ENCODE data around the gene PIK3C2G. TPM values are rescaled to one million over a fixed set of nuclear protein-coding genes. Genes with fewer than 3 reads are reported as not detected.
"Not testable (repeated sequence)": the region's sequence is repeated elsewhere in the genome, so short reads cannot be mapped to it uniquely, and the experiment has no call there.

Gene PIK3C2G
- total RNA-seq, 4 donors from 2014 or later: 0.30 TPM; not detected in 3

DNA sequence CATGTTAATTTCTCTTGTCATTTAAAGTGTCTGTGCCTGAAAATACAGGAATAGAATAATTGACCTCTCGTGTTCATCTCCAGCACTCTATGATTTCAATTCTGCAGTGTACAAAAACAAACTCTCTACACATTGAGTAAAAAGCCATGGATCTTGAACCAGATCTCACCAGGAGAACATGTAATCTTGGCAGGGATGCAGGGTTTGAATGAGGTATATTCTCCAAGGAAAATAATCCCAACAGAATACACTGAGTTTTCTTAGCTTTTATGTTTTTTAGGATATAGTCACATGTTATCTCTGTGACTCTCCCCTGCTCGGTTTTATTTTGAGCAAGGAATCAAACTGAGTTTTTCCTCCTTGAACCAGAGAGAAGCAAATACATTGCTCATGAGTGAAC, 224.7 kb downstream of the PIK3C2G start:
- WGBS, 2 donors: 62 to 66% methylated on average over 2 of the region's 2 CpGs
- H3K4me3 ChIP-seq: no peak overlapping the region
- TF ChIP-seq POLR2A (IDR thresholded peaks at IDR 0.05) (no peak), CTCF (IDR thresholded peaks at IDR 0.05) (no peak), EP300 (IDR thresholded peaks at IDR 0.05) (no peak)
- no peak overlapping the region for H3K27ac ChIP-seq
- no peak for DNase-seq (ENCODE audit: low spot score in 2 of 2)
- no peaks in the 10 kb centered on the region for H3K4me1 ChIP-seq
- H3K27me3 ChIP-seq: no peaks in the 10 kb centered on the region
- no peaks in the 10 kb centered on the region for H3K36me3 ChIP-seq
- no peaks in the 10 kb centered on the region for H3K9me3 ChIP-seq

DNA sequence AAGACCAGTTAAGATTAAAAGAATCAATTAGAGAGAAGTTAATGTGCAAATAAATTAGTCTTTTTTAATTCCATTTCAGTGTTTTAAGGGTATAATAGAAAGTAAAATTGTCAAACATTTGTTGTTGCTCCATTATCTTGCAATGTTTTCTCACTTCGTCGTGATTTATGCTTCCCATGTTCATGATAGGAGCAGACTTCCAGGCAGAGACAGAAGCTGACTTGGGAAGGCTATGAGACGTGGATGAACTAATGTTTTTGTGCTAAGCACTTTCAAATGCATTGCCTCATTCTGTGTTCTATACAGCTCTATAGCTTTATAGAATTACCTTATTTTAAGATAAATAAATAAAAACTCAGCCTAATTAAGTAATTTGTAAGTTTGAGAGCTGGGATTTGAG, 226.2 kb downstream of the PIK3C2G start:
- no peaks in the 10 kb centered on the region for H3K36me3 ChIP-seq
- no peaks in the 10 kb centered on the region for H3K27me3 ChIP-seq
- H3K4me3 ChIP-seq: no peak overlapping the region
- H3K4me1 ChIP-seq: no peaks in the 10 kb centered on the region
- no peaks in the 10 kb centered on the region for H3K9me3 ChIP-seq
- no peak for DNase-seq (ENCODE audit: low spot score in 2 of 2)
- H3K27ac ChIP-seq: no peak overlapping the region
- 71 to 83% methylated on average over 3 of the region's 3 CpGs for WGBS, 2 donors
- TF ChIP-seq EP300 (IDR thresholded peaks at IDR 0.05) (no peak), CTCF (IDR thresholded peaks at IDR 0.05) (no peak), POLR2A (IDR thresholded peaks at IDR 0.05) (no peak)

DNA sequence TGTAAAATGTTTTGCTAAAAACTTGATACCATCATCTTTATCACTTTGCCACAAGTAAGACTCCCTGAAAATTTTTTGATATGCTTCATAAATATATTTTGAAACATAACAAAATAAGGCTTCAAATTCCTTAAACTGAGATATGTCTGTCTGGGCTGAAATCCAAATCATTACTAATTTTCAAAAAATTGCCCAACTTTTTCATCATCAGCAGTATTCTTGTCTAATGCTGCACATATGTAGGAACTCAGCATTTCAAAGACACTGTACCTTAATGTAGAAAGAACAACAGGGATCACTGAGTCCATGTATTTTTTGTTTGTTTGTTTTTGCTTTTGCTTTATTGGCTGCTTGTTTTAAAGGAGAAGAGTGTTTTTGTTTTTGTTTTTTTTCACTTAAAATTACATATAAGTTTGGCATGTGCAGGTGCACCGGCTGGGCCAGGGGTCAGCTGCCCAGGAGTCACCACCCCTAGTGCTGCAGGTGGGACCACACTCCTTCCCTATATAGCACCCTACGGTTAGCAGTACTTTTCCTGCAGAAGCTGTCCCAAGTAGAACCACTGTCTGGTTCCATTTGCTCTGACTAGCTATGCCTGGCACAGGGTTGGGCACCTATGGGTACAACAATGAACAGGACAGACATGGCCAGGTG, 231.2 kb downstream of the PIK3C2G start:
- H3K27me3 ChIP-seq: no peaks in the 10 kb centered on the region
- H3K9me3 ChIP-seq: no peaks in the 10 kb centered on the region
- no peak overlapping the region for H3K27ac ChIP-seq
- WGBS, 2 donors: 82 to 87% methylated on average over 2 of the region's 2 CpGs
- no peak overlapping the region for H3K4me3 ChIP-seq
- H3K4me1 ChIP-seq: no peaks in the 10 kb centered on the region
- no peaks in the 10 kb centered on the region for H3K36me3 ChIP-seq
- TF ChIP-seq EP300 (IDR thresholded peaks at IDR 0.05) (no peak), POLR2A (IDR thresholded peaks at IDR 0.05) (no peak), CTCF (IDR thresholded peaks at IDR 0.05) (no peak)
- DNase-seq (ENCODE audit: low spot score in 2 of 2): no peak

DNA sequence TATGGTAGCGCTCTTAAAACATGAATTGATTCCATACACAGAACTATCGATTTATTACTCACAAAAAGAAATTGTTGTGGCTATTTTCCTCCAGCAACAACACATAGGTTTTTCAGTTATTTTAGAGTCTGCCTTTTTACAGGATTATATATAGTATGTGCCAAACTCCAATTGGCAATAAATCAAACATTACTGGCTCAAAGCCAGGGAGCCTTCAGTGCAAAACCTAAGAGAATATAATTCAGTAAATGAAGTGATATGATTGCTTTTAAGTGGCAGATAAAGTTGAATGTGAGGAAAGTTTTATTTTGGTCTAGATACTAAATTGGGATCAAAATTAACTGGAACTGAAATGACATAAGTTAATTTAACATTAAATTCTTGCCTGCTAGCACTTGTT, 234.8 kb downstream of the PIK3C2G start:
- 80 to 83% methylated on average over 2 of the region's 2 CpGs for WGBS, 2 donors
- H3K4me1 ChIP-seq: no peaks in the 10 kb centered on the region
- H3K27me3 ChIP-seq: no peaks in the 10 kb centered on the region
- H3K27ac ChIP-seq: no peak overlapping the region
- no peak overlapping the region for H3K4me3 ChIP-seq
- TF ChIP-seq CTCF (IDR thresholded peaks at IDR 0.05) (no peak), POLR2A (IDR thresholded peaks at IDR 0.05) (no peak), EP300 (IDR thresholded peaks at IDR 0.05) (no peak)
- DNase-seq (ENCODE audit: low spot score in 2 of 2): no peak
- H3K9me3 ChIP-seq: no peaks in the 10 kb centered on the region
- no peaks in the 10 kb centered on the region for H3K36me3 ChIP-seq

DNA sequence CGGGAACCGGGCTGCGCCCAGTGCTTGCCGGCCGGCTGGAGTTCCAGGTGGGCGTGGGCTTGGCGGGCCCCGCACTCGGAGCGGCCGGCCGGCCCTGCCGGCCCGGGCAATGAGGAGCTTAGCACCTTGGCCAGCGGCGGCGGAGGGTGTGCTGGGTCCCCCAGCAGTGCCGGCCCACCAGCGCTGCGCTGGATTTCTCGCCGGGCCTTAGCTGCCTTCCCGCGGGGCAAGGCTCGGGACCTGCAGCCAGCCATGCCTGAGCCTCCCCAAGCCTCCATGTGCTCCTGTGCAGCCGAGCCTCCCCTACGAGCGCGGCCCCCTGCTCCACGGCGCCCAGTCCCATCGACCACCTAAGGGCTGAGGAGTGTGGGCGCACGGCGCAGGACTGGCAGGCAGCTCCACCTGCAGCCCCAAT, 238.8 kb downstream of the PIK3C2G start:
- H3K27ac ChIP-seq; H3K36me3 ChIP-seq; H3K4me3 ChIP-seq; DNase-seq (ENCODE audit: low spot score in 2 of 2); H3K9me3 ChIP-seq; H3K4me1 ChIP-seq; H3K27me3 ChIP-seq: not testable (repeated sequence)
- WGBS, 2 donors: 95% methylated on average over 18 to 35 of the region's 35 CpGs

DNA sequence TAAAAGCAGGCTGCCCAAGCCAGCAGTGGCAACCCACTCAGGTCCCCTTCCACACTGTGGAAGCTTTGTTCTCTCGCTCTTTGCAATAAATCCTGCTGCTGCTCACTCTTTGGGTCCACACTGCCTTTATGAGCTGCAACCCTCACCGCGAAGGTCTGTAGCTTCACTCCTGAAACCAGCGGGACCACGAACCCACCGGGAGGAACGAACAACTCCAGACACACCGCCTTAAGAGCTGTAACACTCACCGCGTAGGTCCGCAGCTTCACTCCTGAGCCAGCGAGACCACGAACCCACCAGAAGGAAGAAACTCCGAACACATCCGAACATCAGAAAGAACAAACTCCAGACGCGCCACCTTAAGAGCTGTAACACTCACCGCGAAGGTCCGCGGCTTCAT, 239.4 kb downstream of the PIK3C2G start:
- H3K27me3 ChIP-seq; H3K36me3 ChIP-seq; H3K4me3 ChIP-seq; H3K9me3 ChIP-seq; DNase-seq (ENCODE audit: low spot score in 2 of 2); H3K4me1 ChIP-seq; H3K27ac ChIP-seq: not testable (repeated sequence)
- 95 to 99% methylated on average over 21 of the region's 21 CpGs for WGBS, 2 donors

Data from tibial nerve (tissue), 4 donors.